BLaER1 treated with 17β-estradiol and CSF1 and Interleukin-3, amounts not matched to agents 10 nM and 100 nM (cell line): ENCODE results near the gene OGFRL1.

Experiments used
- H3K27ac ChIP-seq, 11 experiments: shearing (Covaris generic); formaldehyde crosslinking; 2 replicates each; pipeline ENCODE4 v1.8.1; 2022
- H3K27me3 ChIP-seq, 11 experiments: shearing (Covaris generic); formaldehyde crosslinking; 2 replicates each; pipeline ENCODE4 v1.8.1; 2022
- H3K36me3 ChIP-seq, 11 experiments: shearing (Covaris generic); formaldehyde crosslinking; 2 replicates each; pipeline ENCODE4 v1.8.1; 2022
- H3K4me1 ChIP-seq, 10 experiments: shearing (Covaris generic); formaldehyde crosslinking; 2 replicates each; pipeline ENCODE4 v1.8.1; 2022
- H3K4me2 ChIP-seq, 11 experiments: shearing (Covaris generic); formaldehyde crosslinking; 2 replicates each; pipeline ENCODE4 v1.8.1; 2022
- H3K4me3 ChIP-seq, 10 experiments: shearing (Covaris generic); formaldehyde crosslinking; 2 replicates each; pipeline ENCODE4 v1.8.1; 2022
- H3K9ac ChIP-seq, 11 experiments: shearing (Covaris generic); formaldehyde crosslinking; 2 replicates each; pipeline ENCODE4 v1.8.1; 2022
- H3K9me3 ChIP-seq, 11 experiments: shearing (Covaris generic); formaldehyde crosslinking; replicated peaks in 1 of 11; 2 replicates each; pipeline ENCODE4 v1.8.1; 2022
- H4K20me1 ChIP-seq, 11 experiments: shearing (Covaris generic); formaldehyde crosslinking; 2 replicates each; pipeline ENCODE4 v1.8.1; 2022
- Cebpa-rat ChIP-seq, 11 experiments: shearing (Covaris generic); IDR thresholded peaks; 2 replicates each; pipeline ENCODE4 v1.8.1; 2022

Gene OGFRL1

DNA sequence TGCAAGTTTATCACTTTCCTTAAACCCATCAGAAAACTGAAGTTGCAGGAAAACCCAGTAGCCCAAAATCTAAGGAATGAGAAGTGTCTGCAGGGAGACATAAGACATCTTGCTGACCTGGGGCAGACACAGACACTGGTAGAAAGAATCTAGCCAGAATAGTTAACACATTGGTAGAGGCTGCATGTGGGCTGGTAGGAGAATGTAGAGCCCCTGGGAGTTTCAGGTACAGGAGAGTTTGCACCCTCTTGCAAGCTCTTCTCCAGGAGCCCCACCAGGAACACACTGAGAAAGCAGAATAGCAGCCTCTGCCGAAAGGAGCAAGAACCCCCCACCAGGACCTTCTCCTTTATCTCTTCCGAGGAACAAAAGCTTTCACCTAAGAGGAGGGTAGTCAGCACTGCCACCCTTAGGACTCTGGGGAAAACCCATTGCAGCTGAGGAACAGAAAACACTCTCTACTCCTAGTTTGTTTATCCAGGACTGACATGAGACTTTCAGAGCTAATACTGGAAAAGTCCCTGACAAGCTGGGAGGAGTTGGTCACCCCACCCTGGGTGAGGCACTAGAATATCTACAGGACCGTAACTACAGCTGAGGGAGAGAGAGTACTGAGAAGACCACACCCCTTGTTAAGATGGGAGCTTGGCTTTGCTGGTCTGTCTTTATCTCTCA, 10.5 kb upstream of the OGFRL1 start:
- Histone ChIP-seq H3K27ac (no peak overlapping the region), H3K4me3 (no peak overlapping the region), H3K9me3 (peaks cover 0 to 17% (median 10%) of the 10 kb centered on the region in 11 experiments; a peak in 9 of 22 replicates), H3K4me2 (peak overlapping the region in 2 of 11 experiments; percentile 8 to 48; a peak in 4 of 22 replicates), H3K36me3 (no peaks in the 10 kb centered on the region), H3K9ac (no peak overlapping the region), H4K20me1 (no peaks in the 10 kb centered on the region), H3K4me1 (peaks cover 0 to 21% (median 0%) of the 10 kb centered on the region in 10 experiments; a peak in 4 of 20 replicates), H3K27me3 (no peaks in the 10 kb centered on the region)
- no peak for TF ChIP-seq Cebpa-rat (IDR thresholded peaks at IDR 0.05)

GRCh38 chr6:71279321-71279720, 9.3 kb upstream of the OGFRL1 start:
- Histone ChIP-seq H3K36me3 (no peaks in the 10 kb centered on the region), H3K27me3 (no peaks in the 10 kb centered on the region), H3K4me1 (peaks cover 0 to 21% (median 0%) of the 10 kb centered on the region in 10 experiments; a peak in 4 of 20 replicates), H3K4me2 (peak overlapping the region in 2 of 11 experiments; percentile 24 to 46; a peak in 2 of 22 replicates), H3K27ac (no peak overlapping the region), H4K20me1 (no peaks in the 10 kb centered on the region), H3K4me3 (no peak overlapping the region), H3K9ac (no peak overlapping the region), H3K9me3 (peaks cover 0 to 17% (median 10%) of the 10 kb centered on the region in 11 experiments; a peak in 9 of 22 replicates)
- no peak for TF ChIP-seq Cebpa-rat (IDR thresholded peaks at IDR 0.05)

- no peak for TF ChIP-seq Cebpa-rat (IDR thresholded peaks at IDR 0.05)
- no peaks in the 10 kb centered on the region for H3K27me3 ChIP-seq
- H3K9ac ChIP-seq, result no peak overlapping the region
- H3K4me2 ChIP-seq, result peak overlapping the region in 2 of 11 experiments; percentile 24 to 46; a peak in 2 of 22 replicates
- H3K9me3 ChIP-seq, result peaks cover 0 to 17% (median 10%) of the 10 kb centered on the region in 11 experiments; a peak in 9 of 22 replicates
- peaks cover 0 to 25% (median 0%) of the 10 kb centered on the region in 10 experiments; a peak in 5 of 20 replicates for H3K4me1 ChIP-seq
- no peak overlapping the region for H3K27ac ChIP-seq
- H3K36me3 ChIP-seq, result no peaks in the 10 kb centered on the region
- H4K20me1 ChIP-seq, result no peaks in the 10 kb centered on the region
- H3K4me3 ChIP-seq, result no peak overlapping the region
Measured at GRCh38 chr6:71279740-71280139, 8.9 kb upstream of the OGFRL1 start.

DNA sequence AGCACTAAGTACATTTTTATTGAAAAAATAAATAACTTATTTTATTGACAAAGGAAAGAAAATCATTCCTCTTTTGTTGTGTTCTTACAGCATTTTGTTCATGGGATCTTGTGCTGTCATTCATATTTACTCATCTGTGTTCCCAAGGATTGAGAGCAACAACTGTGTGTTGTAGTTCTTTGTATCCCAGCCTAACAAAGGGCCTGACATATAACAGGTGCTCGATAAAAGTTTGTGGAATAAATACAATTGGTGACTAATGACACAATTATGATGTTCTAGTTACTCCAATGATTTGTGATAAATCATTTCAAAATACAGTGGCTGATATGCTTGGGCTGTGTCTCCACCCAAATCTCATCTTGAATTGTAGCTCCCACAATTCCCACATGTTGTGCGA, 7.9 kb upstream of the OGFRL1 start:
- no peak overlapping the region for H3K27ac ChIP-seq
- TF ChIP-seq Cebpa-rat (IDR thresholded peaks at IDR 0.05), result no peak
- H3K27me3 ChIP-seq, result no peaks in the 10 kb centered on the region
- no peak overlapping the region for H3K9ac ChIP-seq
- H3K4me2 ChIP-seq, result no peak overlapping the region
- peaks cover 0 to 17% (median 10%) of the 10 kb centered on the region in 11 experiments; a peak in 9 of 22 replicates for H3K9me3 ChIP-seq
- peaks cover 0 to 32% (median 0%) of the 10 kb centered on the region in 10 experiments; a peak in 5 of 20 replicates for H3K4me1 ChIP-seq
- H3K36me3 ChIP-seq, result no peaks in the 10 kb centered on the region
- H4K20me1 ChIP-seq, result no peaks in the 10 kb centered on the region
- no peak overlapping the region for H3K4me3 ChIP-seq

DNA sequence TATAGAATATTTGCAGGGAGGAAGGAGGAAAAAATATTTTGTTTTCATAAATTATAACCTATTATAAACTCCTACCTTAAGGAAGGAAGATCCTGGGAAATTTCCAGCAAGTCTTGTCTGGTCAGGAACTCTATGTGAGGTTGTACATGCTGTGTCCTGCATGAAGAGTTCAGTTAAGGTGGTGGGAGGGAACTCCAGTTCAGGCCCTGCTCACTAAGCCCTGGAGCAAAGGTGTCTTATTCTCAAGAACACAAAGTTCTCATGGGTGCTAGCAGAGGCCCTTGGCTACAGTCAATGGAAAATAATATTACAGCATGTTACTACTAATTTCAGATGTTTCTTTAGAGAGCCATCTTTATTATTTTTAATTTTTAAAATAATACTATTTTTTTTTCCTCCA, 3.8 kb upstream of the OGFRL1 start:
- TF ChIP-seq Cebpa-rat (IDR thresholded peaks at IDR 0.05), result no peak
- peak overlapping the region in 1 of 11 experiments; percentile 17; a peak in 2 of 22 replicates for H3K4me2 ChIP-seq
- peaks cover 0 to 4% (median 0%) of the 10 kb centered on the region in 11 experiments; a peak in 5 of 22 replicates for H3K36me3 ChIP-seq
- H3K9ac ChIP-seq, result no peak overlapping the region
- H4K20me1 ChIP-seq, result peaks cover 0 to 11% (median 4%) of the 10 kb centered on the region in 11 experiments; a peak in 10 of 22 replicates
- H3K27ac ChIP-seq, result no peak overlapping the region
- H3K9me3 ChIP-seq, result peaks cover 0 to 17% (median 10%) of the 10 kb centered on the region in 11 experiments; a peak in 9 of 22 replicates
- H3K27me3 ChIP-seq, result no peaks in the 10 kb centered on the region
- H3K4me3 ChIP-seq, result no peak overlapping the region
- peaks cover 16 to 33% (median 20%) of the 10 kb centered on the region in 10 experiments for H3K4me1 ChIP-seq

DNA sequence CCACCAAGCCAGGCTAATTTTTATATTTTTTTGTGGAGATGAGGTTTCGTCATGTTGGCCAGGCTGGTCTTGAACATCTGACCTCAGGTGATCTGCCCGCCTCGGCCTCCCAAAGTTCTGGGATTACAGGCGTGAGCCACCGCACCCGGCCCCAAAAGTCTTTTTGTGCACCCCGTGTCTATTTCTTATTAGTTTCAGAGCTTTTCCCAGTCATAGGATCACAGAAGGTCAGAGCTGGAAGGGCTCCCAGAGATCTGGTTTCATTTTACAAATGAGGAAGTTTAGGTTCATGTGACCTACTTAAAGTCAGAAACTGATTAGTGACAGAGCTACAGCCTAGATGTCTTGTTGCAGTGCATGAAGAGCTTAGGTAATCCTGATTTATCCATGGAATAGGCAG, 1.6 kb upstream of the OGFRL1 start:
- Histone ChIP-seq H3K9me3 (peaks cover 0 to 2% (median 0%) of the 10 kb centered on the region in 11 experiments; a peak in 1 of 22 replicates), H3K27me3 (no peaks in the 10 kb centered on the region), H3K4me1 (peaks cover 26 to 43% (median 36%) of the 10 kb centered on the region in 10 experiments), H3K4me3 (peak overlapping the region in 8 of 10 experiments; percentile 95 to 99 (median 98); a peak in 14 of 20 replicates), H3K4me2 (peak overlapping the region; percentile 80 to 97 (median 92)), H3K36me3 (peaks cover 0 to 27% (median 22%) of the 10 kb centered on the region in 11 experiments; a peak in 17 of 22 replicates), H4K20me1 (peaks cover 12 to 33% (median 24%) of the 10 kb centered on the region in 11 experiments; a peak in 19 of 22 replicates), H3K9ac (peak overlapping the region; percentile 95 to 100 (median 99); a peak in 20 of 22 replicates), H3K27ac (peak overlapping the region; percentile 95 to 99 (median 98))
- no peak for TF ChIP-seq Cebpa-rat (IDR thresholded peaks at IDR 0.05)

GRCh38 chr6:71287926-71288227, 734 bp upstream of the OGFRL1 start:
- Histone ChIP-seq H3K4me3 (peak overlapping the region; percentile 93 to 99 (median 97)), H3K9ac (peak overlapping the region; percentile 95 to 100 (median 99))

DNA sequence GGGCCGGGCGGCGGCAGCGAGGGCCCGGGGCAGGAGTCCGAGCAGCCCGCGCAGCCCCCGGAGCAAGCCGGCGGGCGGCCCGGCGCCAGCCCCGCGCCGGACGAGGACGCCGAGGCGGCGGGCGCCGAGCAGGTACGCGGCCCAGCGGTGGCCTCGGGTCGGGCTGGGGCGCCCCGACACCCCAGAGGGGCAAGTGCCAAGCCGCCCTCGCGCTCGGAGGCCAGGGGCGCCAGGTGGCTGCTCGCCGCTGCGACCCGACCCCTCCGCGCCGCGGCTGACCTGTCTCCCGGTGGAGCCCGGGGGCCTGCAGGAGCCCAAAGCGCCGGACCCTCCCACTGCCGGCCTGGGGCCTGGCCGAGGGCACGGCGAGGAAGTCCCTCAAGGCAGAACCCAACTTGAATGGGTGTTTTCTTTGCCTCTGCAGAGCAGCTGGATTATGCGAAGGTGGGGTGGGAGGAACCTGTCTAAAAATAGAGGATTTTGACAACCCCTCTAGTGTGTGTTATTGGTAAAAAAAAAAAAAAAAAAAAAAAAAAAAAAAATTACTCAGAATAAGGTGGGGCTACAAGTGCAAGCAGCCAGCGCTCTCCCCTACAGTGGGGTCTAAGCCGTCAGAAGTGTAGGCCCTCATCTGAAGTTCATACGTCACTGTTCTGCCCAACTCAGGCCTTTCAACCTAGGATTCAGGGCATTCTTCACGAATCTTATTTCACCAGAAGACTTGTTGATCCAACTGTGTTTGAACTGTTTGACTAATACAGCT, 609 bp downstream of the OGFRL1 start:
- Histone ChIP-seq H3K4me1 (peaks cover 36 to 62% (median 44%) of the 10 kb centered on the region in 10 experiments), H3K9me3 (no peaks in the 10 kb centered on the region), H4K20me1 (peaks cover 16 to 55% (median 43%) of the 10 kb centered on the region in 11 experiments; a peak in 19 of 22 replicates), H3K4me2 (peak overlapping the region; percentile 80 to 98 (median 91)), H3K36me3 (peaks cover 12 to 45% (median 42%) of the 10 kb centered on the region in 11 experiments), H3K9ac (peak overlapping the region; percentile 95 to 100 (median 99)), H3K4me3 (peak overlapping the region; percentile 93 to 99 (median 97)), H3K27me3 (no peaks in the 10 kb centered on the region), H3K27ac (peak overlapping the region; percentile 95 to 99 (median 98))
- TF ChIP-seq Cebpa-rat (IDR thresholded peaks at IDR 0.05), result no peak

More at GRCh38 chr6:71287926-71288227, 734 bp upstream of the OGFRL1 start:
- peak overlapping the region; percentile 80 to 97 (median 92) for H3K4me2 ChIP-seq
- H3K4me1 ChIP-seq, result peaks cover 26 to 49% (median 42%) of the 10 kb centered on the region in 10 experiments
- H4K20me1 ChIP-seq, result peaks cover 16 to 42% (median 30%) of the 10 kb centered on the region in 11 experiments; a peak in 19 of 22 replicates
- no peaks in the 10 kb centered on the region for H3K9me3 ChIP-seq
- TF ChIP-seq Cebpa-rat (IDR thresholded peaks at IDR 0.05), result no peak
- peaks cover 0 to 32% (median 29%) of the 10 kb centered on the region in 11 experiments; a peak in 17 of 22 replicates for H3K36me3 ChIP-seq
- peak overlapping the region; percentile 95 to 99 (median 98) for H3K27ac ChIP-seq
- no peaks in the 10 kb centered on the region for H3K27me3 ChIP-seq
